K562 (cell line): ENCODE data around the gene NBEA.

Experiments
- FOXA1 ChIP-seq: fragments of 450-650 bp; IDR thresholded peaks from 2 replicates; pipeline ENCODE4 v1.6.1; 2016; ENCODE audit warnings: mild to moderate bottlenecking, borderline replicate concordance
- NFIC ChIP-seq: fragments of 450-650 bp; IDR thresholded peaks from 2 replicates; pipeline ENCODE4 v1.6.1; 2017; ENCODE audit warnings: mild to moderate bottlenecking, inconsistent platforms
- NRF1 ChIP-seq, 2 experiments: fragments of 450-650 bp; IDR thresholded peaks in 1 of 2; conservative IDR thresholded peaks in 1 of 2; 2 replicates each; pipeline ENCODE4 v1.6.1; 2014; ENCODE audit warnings: mild to moderate bottlenecking in 2 of 2
- POLR2AphosphoS5 ChIP-seq: IDR thresholded peaks from 2 replicates; pipeline ENCODE4 v1.6.1; 2011; ENCODE audit warnings: mild to moderate bottlenecking, low read depth, low read length, moderate library complexity; ENCODE audit not compliant: control insufficient read depth, insufficient read depth
- SMARCA4 ChIP-seq: fragments of 450-650 bp; IDR thresholded peaks from 2 replicates; pipeline ENCODE4 v1.6.1; 2016
- SRSF9 ChIP-seq: fragments of 200-400 bp; formaldehyde crosslinking; IDR thresholded peaks from 2 replicates; pipeline ENCODE4 v1.6.1; 2017; ENCODE audit warnings: low read depth, low read length, borderline replicate concordance
- TBL1XR1 ChIP-seq, 2 experiments: IDR thresholded peaks; 2 replicates each; pipeline ENCODE4 v1.6.1; 2012; ENCODE audit warnings: improper control_type of control experiment in 2 of 2, low read length in 2 of 2, mild to moderate bottlenecking in 1 of 2
- TOE1 ChIP-seq, 2 experiments: fragments of 450-650 bp in 1 of 2; sonication (generic) in 1 of 2; formaldehyde crosslinking in 1 of 2; IDR thresholded peaks; 2 replicates each; pipeline versions ENCODE4 v1.7.1 to v1.8.0; 2016 to 2022; ENCODE audit warnings: borderline replicate concordance in 2 of 2, mild to moderate bottlenecking in 2 of 2, antibody characterized with exemption in 1 of 2, inconsistent platforms in 1 of 2, low read depth in 1 of 2, missing genetic modification reagents in 1 of 2, moderate library complexity in 1 of 2
- TF ChIP-seq, protein P1 (sequence below): sonication (generic); formaldehyde crosslinking; IDR thresholded peaks from 2 replicates; pipeline ENCODE4 v1.8.0; 2022; ENCODE audit warnings: missing genetic modification reagents, mild to moderate bottlenecking, borderline replicate concordance

- no peak for TF ChIP-seq NFIC
- no peak for TF ChIP-seq FOXA1
- TF ChIP-seq SRSF9: no peak
- no peak for TF ChIP-seq TOE1 (IDR thresholded peaks at IDR 0.05; ENCODE audit: borderline replicate concordance)
- TF ChIP-seq TOE1 (CRISPR knock-in tag; IDR thresholded peaks at IDR 0.05; ENCODE audit: borderline replicate concordance, low read depth): no peak
- TF ChIP-seq NRF1 (conservative IDR thresholded peaks at IDR 0.05 in 1 of 2, IDR thresholded peaks at IDR 0.05 in 1 of 2): no peak
- TF ChIP-seq, protein P1, sequence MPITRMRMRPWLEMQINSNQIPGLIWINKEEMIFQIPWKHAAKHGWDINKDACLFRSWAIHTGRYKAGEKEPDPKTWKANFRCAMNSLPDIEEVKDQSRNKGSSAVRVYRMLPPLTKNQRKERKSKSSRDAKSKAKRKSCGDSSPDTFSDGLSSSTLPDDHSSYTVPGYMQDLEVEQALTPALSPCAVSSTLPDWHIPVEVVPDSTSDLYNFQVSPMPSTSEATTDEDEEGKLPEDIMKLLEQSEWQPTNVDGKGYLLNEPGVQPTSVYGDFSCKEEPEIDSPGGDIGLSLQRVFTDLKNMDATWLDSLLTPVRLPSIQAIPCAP (CRISPR knock-in tag): no peak
- TF ChIP-seq SMARCA4: no peak
- no peak for TF ChIP-seq TBL1XR1 (IDR thresholded peaks at IDR 0.05; ENCODE audit: low read length in 2 of 2)
- TF ChIP-seq POLR2AphosphoS5: no peak
Measured at GRCh38 chr13:35279500-35279899, 337.4 kb downstream of the NBEA start.
